GM19238 (cell line): ENCODE results near the gene ZNF502.
"Not testable (repeated sequence)": the region's sequence is repeated elsewhere in the genome, so short reads cannot be mapped to it uniquely, and the experiment has no call there.

Source experiments
- DNase-seq: peaks from one replicate; pipeline ENCODE4 v3.0.0; 2011; ENCODE audit warnings: low spot score; ENCODE audit not compliant: insufficient read length

ZNF502 gene

DNA sequence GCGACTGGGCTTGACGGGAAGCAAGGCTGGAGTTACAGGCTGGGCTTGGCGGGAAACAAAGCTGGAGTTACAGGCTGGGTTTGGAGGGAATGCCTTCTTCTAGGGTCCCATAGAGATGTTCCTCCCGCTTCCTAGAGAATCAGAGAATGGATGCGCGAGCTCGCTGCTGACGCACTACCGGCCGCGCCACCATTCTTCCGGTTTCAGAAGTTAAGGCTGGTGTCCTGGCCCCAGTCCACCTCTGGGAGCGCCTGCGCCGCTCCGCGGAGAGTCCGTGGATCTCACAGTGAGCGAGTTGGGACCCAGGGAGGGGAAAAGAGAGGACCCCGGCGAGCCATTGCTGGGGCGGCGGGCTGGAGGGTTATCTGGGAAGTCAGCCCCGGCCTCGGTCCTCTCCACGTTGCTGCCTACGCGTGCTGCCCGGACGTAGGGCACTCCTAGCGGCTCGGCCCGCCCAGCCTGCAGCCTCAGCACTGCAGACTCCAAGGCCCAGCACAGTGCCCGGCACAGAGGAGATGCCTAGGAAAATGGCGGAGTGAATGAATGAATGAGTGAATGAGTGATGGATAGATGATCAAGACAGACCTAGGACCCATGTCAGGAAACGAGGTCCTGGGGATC is at the start of gene ZNF502:
ZNF502 (plus strand) TSS at position 206 of the 621 bp plus-strand sequence. CDS start 7,602 bp downstream, outside the sequence.
- DNase-seq: peak; percentile 23

GRCh38 chr3:44665173-44665572 is 47.3 kb upstream of the ZNF502 start:
- no peak for DNase-seq

DNA sequence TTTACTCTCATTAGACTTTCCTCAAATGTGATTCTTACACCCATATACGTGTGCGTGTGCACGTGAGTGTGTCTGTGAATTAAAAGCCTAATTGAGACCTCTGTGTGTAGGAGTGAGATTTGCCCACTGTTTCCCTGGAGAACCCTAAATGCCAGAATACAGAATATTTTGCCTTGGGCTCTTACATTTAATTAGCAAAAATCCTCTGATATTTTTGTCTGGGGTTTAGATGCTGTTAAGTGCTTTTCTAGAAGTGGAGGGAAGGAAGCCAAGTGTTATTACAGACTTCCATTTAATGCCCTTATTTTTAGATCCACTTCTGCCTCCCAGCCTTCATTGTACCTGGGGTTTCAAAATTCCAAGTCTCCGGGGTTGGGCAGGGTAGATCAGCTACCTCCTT is 46.1 kb upstream of the ZNF502 start:
- no peak for DNase-seq

DNA sequence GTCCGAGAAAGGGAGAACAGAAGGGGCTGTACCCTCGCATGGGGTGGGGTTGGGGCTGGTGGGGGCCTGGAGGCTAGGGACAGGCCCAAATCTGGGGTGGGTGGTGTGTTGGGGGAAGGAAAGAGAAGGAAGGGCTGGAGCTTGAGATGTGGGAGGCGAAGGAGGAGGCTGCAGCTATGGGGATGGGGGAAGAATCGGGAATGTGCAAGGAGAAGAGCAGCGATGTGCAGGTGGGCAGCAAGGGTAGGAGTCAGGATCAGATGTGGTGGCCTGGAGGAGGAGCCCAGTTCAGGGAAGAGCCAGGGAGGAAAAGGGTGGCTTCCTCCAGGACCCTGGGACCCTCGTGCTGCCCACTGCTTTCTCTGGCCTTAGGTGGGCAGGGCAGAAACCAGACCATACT is 42.7 kb upstream of the ZNF502 start:
- DNase-seq: no peak

DNA sequence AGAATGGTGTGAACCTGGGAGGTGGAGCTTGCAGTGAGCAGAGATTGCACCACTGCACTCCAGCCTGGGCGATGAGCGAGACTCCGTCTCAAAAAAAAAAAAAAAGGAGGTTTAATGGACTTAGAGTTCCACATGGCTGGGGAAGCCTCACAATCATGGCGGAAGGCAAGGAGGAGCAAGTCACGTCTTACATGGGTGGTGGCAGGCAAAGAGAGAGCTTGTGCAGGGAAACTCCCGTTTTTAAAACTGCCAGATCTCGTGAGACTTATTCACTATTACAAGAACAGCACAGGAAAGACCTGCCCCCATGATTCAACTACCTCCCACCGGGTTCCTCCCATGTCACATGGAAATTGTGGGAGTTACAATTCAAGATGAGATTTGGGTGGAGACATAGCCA is 39.0 kb upstream of the ZNF502 start:
- not testable (repeated sequence) for DNase-seq

GRCh38 chr3:44674211-44674610 is 38.2 kb upstream of the ZNF502 start:
- no peak for DNase-seq

DNA sequence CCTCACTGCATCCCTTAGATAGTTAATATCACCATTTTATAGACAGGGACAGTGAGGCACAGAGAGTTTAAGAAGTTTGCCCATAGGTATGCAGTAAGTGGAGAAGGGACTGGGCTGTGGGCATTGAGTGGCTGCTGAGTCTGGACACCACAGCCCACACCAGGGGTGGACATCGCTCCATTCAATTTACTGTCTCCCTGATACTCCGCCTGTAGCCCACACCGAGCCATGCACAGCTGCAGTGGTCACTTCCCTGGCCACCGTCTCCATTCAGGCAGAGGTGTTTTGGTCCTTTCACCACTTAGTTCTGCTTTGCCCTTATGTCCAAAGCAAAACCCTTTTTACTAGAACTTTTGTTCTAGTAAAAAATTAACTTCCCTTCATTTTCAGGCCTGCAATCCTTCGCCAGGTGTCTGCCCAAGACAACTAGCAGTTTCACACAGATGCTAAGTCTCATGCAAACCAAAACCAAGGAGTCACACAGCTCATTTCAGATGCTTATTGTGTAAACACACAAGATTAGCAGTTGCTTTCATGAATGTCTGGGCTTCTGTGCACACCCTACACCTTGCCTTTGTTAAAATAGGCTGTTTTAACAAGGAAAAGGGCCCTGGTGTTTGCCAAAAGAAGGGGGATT is 33.9 kb upstream of the ZNF502 start:
- DNase-seq: peak; percentile 23

DNA sequence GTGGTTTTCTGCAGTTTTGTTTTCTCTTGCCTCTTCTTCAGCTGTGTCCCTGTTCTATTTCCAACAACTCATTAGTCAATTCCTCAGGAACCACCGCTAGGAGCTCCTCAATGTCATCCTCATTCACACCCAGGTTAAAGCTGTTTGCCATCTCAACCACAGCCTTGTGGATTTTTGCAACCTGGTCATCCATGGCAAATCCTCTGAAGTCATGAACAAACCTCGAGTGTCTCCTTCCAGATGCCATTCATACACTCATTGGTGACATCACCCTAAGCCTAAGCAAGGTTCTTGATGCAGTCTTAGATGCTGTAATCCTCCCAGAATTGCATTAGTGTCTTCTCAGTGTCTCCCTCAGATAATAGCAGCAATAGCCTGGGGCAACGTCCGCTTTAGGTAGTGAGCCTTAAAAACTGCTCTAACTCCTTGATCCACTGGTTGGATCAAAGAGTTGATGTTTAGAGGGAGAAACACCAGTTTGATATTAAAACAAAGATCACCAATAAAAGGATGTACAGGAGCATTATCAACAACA is 31.5 kb upstream of the ZNF502 start:
- no peak for DNase-seq

GRCh38 chr3:44682182-44682896 is 30.1 kb upstream of the ZNF502 start:
- no peak for DNase-seq

DNA sequence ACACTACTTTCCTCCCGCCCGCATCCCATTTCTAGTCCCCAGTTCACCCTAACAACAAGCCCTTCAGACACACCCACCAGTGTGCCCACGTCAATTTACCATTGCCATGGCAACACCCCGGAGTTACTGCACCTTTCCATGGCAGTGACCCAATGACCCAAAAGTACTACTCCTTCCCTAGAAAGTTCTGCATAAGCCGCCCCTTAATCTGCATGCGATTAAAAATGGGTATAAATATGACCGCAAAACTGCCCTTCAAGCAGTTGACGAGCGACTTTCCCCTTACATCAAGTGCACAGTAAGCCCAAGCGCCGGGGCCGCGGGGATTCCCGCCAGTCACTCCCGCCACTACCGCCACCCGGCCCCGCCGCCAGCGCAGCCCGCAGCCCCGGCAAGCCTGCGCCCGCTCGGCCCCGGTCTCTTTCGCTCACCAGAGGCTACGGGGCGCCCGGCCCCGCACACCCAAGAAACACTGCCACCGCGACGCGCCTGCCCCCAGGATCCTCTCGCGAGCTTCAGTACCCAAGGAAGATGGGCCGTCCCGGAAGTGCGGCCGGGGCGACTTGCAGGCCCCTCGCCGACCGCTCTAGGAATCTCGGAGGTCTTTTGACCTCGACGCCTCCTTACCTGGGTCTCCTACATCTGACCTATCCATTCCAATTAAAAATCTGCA is 27.2 kb upstream of the ZNF502 start:
- peak; percentile 74 for DNase-seq

- DNase-seq: no peak
Observed at GRCh38 chr3:44687898-44688297, 24.6 kb upstream of the ZNF502 start.

GRCh38 chr3:44721231-44722102 is 9.0 kb downstream of the ZNF502 start:
- DNase-seq: no peak

DNA sequence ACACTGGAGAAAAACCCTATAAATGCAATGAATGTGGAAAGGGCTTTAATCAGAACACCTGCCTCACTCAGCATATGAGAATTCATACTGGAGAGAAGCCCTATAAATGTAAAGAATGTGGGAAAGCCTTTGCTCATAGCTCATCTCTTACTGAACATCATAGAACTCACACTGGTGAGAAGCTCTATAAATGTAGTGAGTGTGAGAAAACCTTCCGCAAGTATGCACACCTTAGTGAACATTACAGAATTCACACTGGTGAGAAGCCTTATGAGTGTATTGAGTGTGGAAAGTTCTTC is 9.6 kb downstream of the ZNF502 start:
- DNase-seq: no peak

DNA sequence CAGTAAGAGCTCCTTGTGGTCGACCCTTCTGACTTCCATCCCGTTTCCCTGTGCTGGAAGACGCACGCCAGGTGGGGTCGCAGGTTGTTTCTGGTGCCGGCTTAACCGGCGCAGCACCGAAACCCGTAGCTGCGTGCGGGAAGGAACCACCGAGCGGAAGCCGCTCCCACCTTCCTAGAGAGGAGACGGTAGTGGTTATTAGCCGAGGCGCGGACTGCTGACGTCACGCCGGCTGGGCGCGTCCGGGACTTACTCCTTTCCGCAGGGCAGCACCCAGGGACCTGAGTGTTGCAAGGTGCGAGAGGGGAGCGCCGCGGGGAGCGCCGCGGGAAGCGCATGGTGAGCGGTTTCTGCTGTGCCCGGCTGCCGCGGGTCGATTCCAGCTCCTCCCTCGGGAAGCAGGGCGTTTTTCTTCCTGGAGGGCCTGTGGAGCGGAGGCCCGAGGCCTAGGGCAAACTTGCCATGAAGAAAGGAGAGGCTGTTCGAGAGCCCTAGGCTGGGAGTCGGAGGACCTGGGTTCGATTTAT is 17.0 kb downstream of the ZNF502 start, which contains the start of gene ZNF501:
ZNF501 (plus strand) TSS at position 252 of the 527 bp plus-strand sequence. CDS start 4,787 bp downstream, outside the sequence.
- peak; percentile 70 for DNase-seq

GRCh38 chr3:44734646-44735168 is 22.2 kb downstream of the ZNF502 start:
- DNase-seq: no peak

- no peak for DNase-seq
Observed at GRCh38 chr3:44761101-44761423, 48.6 kb downstream of the ZNF502 start.

GRCh38 chr3:44761424-44762169 is 49.1 kb downstream of the ZNF502 start, which contains the start of the genes KIAA1143 and KIF15:
Gene KIAA1143, minus strand, starts transcription at chr3:44761619. Its CDS starts 17 bp downstream, at chr3:44761602.
Gene KIF15, plus strand, starts transcription at chr3:44761794. Its CDS starts 72 bp downstream, at chr3:44761866.
- DNase-seq: peak; percentile 65

GRCh38 chr3:44762170-44762677 is 49.8 kb downstream of the ZNF502 start:
- DNase-seq: no peak

DNA sequence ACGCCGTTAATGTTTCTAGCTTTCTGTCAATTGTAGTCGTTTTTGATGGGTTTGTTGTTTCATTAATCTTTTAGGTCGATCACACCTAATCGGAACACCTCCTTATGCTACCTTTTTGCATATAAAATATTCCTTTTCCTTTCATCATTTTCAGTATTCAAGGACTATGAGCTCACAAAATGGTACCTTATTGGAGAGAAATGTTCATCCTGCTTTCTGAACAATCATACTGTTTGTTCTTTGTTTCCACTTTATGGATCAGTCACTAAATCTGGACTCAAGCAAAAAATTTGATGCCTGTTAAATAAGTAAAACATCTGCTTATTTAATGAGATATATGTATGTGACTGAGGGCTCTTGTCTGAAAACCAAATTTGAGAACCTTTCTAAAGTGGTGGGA is 50.2 kb downstream of the ZNF502 start:
- DNase-seq: no peak
